Liver (tissue), 9 donors: ENCODE measurements around the gene WHRN. TPM values are rescaled to one million over a fixed set of nuclear protein-coding genes. Genes with fewer than 3 reads are reported as not detected.

ENCODE experiments used
- DNase-seq: peaks from one replicate; pipeline ENCODE4 v3.0.0-alpha.2; 2017; ENCODE audit warnings: low spot score
- H3K27ac ChIP-seq, 2 donors: one replicate each; pipeline ENCODE4 v1.7.0; 2013; ENCODE audit warnings: inconsistent platforms in 2 of 2, low read length in 2 of 2, control low read depth in 1 of 2, low read depth in 1 of 2, mild to moderate bottlenecking in 1 of 2
- H3K27me3 ChIP-seq, 4 donors: one replicate each; pipeline versions ENCODE4 v1.6.1 to v1.7.0; 2013; ENCODE audit warnings: low read length in 3 of 4, inconsistent platforms in 1 of 4, mild to moderate bottlenecking in 1 of 4, moderate library complexity in 1 of 4; ENCODE audit not compliant: control insufficient read depth in 4 of 4, insufficient read depth in 4 of 4
- H3K36me3 ChIP-seq, 4 donors: one replicate each; pipeline versions ENCODE4 v1.6.1 to v1.7.0; 2013; ENCODE audit warnings: low read length in 3 of 4, mild to moderate bottlenecking in 3 of 4, low read depth in 1 of 4, moderate library complexity in 1 of 4; ENCODE audit not compliant: control insufficient read depth in 4 of 4, insufficient read depth in 3 of 4
- H3K4me1 ChIP-seq, 4 donors: one replicate each; pipeline versions ENCODE4 v1.6.1 to v1.7.0; 2013; ENCODE audit warnings: low read length in 3 of 4, mild to moderate bottlenecking in 3 of 4, moderate library complexity in 1 of 4; ENCODE audit not compliant: control insufficient read depth in 4 of 4, insufficient read depth in 4 of 4
- H3K4me3 ChIP-seq, 3 donors: one replicate each; pipeline versions ENCODE4 v1.6.1 to v1.7.0; 2013; ENCODE audit warnings: low read length in 3 of 3, control low read depth in 1 of 3, low read depth in 1 of 3, mild to moderate bottlenecking in 1 of 3
- H3K9ac ChIP-seq, 2 donors: one replicate each; pipeline ENCODE4 v1.7.0; 2013; ENCODE audit warnings: low read length in 2 of 2, mild to moderate bottlenecking in 2 of 2, moderate library complexity in 2 of 2, control low read depth in 1 of 2, low read depth in 1 of 2
- H3K9me3 ChIP-seq, 4 donors: one replicate each; pipeline versions ENCODE4 v1.6.1 to v1.7.0; 2013; ENCODE audit warnings: low read length in 3 of 4; ENCODE audit not compliant: control insufficient read depth in 4 of 4
- ATF3 ChIP-seq: IDR thresholded peaks from 2 replicates; pipeline ENCODE4 v1.6.1; 2016; ENCODE audit warnings: antibody characterized with exemption
- CTCF ChIP-seq: fragments of 150-350 bp; IDR thresholded peaks from 2 replicates; pipeline ENCODE4 v1.5.1; 2017; ENCODE audit warnings: improper control_type of control experiment, low read depth, low read length; ENCODE audit not compliant: missing input control
- EGR1 ChIP-seq, 2 donors: IDR thresholded peaks; 2 replicates each; pipeline ENCODE4 v1.6.1; 2016 to 2018; ENCODE audit warnings: antibody characterized with exemption in 2 of 2, low read depth in 2 of 2
- FOXA1 ChIP-seq: IDR thresholded peaks from 2 replicates; pipeline ENCODE4 v1.6.1; 2016; ENCODE audit warnings: antibody characterized with exemption
- FOXA2 ChIP-seq: IDR thresholded peaks from 2 replicates; pipeline ENCODE4 v1.6.1; 2016; ENCODE audit warnings: antibody characterized with exemption
- GABPA ChIP-seq, 2 donors: IDR thresholded peaks in 1 of 2; conservative IDR thresholded peaks in 1 of 2; 2 replicates each; pipeline ENCODE4 v1.6.1; 2016; ENCODE audit warnings: antibody characterized with exemption in 2 of 2, mild to moderate bottlenecking in 1 of 2, moderate library complexity in 1 of 2
- HNF4A ChIP-seq, 2 donors: conservative IDR thresholded peaks; 2 replicates each; pipeline ENCODE4 v1.6.1; 2016; ENCODE audit warnings: antibody characterized with exemption in 2 of 2, mild to moderate bottlenecking in 2 of 2
- HNF4G ChIP-seq: IDR thresholded peaks from 2 replicates; pipeline ENCODE4 v1.6.1; 2016; ENCODE audit warnings: antibody characterized with exemption
- MAX ChIP-seq: IDR thresholded peaks from 2 replicates; pipeline ENCODE4 v1.6.1; 2016; ENCODE audit warnings: antibody characterized with exemption
- NR2F2 ChIP-seq: IDR thresholded peaks from 2 replicates; pipeline ENCODE4 v1.6.1; 2016; ENCODE audit warnings: antibody characterized with exemption
- RXRA ChIP-seq, 2 donors: IDR thresholded peaks; 2 replicates each; pipeline ENCODE4 v1.6.1; 2017 to 2018; ENCODE audit warnings: antibody characterized with exemption in 2 of 2, mild to moderate bottlenecking in 1 of 2
- SP1 ChIP-seq: IDR thresholded peaks from 2 replicates; pipeline ENCODE4 v1.6.1; 2018; ENCODE audit warnings: antibody characterized with exemption, mild to moderate bottlenecking
- TAF1 ChIP-seq: conservative IDR thresholded peaks from 2 replicates; pipeline ENCODE4 v1.6.1; 2016; ENCODE audit warnings: antibody characterized with exemption, mild to moderate bottlenecking
- ZBTB33 ChIP-seq: IDR thresholded peaks from 2 replicates; pipeline ENCODE4 v1.6.1; 2016; ENCODE audit warnings: antibody characterized with exemption
- WGBS: extraction: QIAGEN DNeasy Blood & Tissue Kit; methylation state at CpG from one replicate; pipeline ENCODE4 v1.1.7; 2013; 5-methylcytosine and 5-hydroxymethylcytosine counted together
- polyA plus RNA-seq, 2 donors: library from polyadenylated mRNA; stranded (reverse) in 1 of 2; unstranded in 1 of 2; fragments of 200-250 nt in 1 of 2; fragments of >200 nt in 1 of 2; fragmentation: Nextera tagmentation in 1 of 2; extraction: Ambion mirVana in 1 of 2; gene quantifications; one replicate each; pipeline versions ENCODE4 v1.2.1 to v1.2.3, GENCODE V29; 2013 to 2015
- total RNA-seq, 2 donors: library from RNA; depleted of rRNA; stranded (reverse); fragments of >200 nt; gene quantifications; one replicate each; pipeline ENCODE4 v1.2.3, GENCODE V29; 2014
- TF ChIP-seq, protein P1 (sequence below): IDR thresholded peaks from 2 replicates; pipeline ENCODE4 v1.6.1; 2016; ENCODE audit warnings: antibody characterized with exemption, mild to moderate bottlenecking
- donor health status: healthy.
- donor health status: healthy.
- donor health status: healthy.
- donor health status: healthy.
- donor health status: healthy.

Gene WHRN
- total and polyA plus RNA-seq, 4 donors = 0.42 to 1.9 (median 0.88) TPM

DNA sequence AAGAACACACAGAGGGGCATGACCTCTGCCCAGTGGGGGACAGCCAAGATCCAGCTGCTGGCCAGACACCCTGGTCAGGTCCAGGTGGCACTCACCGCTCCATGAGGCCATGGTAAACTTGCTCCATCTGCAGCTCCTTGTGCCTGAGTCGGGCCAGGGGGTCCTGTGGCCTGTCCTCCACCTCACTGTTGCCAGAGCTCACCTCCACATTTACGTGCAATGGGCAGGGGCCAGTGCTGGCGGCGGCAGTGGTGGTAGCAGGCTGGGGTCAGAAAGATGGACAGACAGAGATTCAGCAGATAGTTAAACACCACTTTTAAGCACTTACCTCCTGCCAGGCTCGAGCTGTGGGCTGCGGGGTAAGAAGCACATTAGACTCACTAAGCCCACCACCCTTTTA, 145.5 kb downstream of the WHRN start (continued):
- no peak for TF ChIP-seq ATF3
- no peak for TF ChIP-seq MAX

DNA sequence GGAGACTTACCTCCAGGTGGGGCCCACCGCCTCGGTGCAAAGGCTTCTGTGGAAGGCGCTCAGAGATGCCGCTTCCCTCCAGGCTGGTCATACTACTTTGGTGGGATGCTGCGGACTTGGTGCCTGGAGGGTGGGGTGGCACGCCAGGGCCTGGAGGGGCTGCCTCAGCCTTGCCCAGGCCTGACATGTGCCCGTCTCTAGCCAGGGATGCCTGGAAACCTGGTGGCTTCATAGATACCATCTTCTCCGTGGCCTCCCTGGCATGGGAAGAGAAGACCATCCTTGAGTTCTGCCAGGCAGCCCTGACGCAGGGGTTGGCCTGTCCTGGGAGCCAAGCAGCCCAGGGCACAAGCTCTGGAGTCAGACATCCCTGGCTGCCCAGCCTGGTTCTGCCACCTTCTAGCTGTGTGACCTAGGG, 147.4 kb downstream of the WHRN start:
- TF ChIP-seq NR2F2 (no peak), EGR1 (IDR thresholded peaks at IDR 0.05; ENCODE audit: low read depth in 2 of 2) (no peak), CTCF (no peak), SP1 (no peak), GABPA (IDR thresholded peaks at IDR 0.05 in 1 of 2, conservative IDR thresholded peaks at IDR 0.05 in 1 of 2) (no peak), FOXA2 (no peak), ATF3 (no peak)
- DNase-seq = no peak
- Histone ChIP-seq H3K27me3 (no peaks in the 10 kb centered on the region), H3K36me3 (peaks cover 15 to 68% (median 50%) of the 10 kb centered on the region in 4 donors), H3K9me3 (no peaks in the 10 kb centered on the region), H3K27ac (no peak overlapping the region), H3K9ac (no peak overlapping the region), H3K4me1 (no peaks in the 10 kb centered on the region), H3K4me3 (no peak overlapping the region)
- 96% methylated on average over 9 of the region's 9 CpGs for WGBS

- Histone ChIP-seq H3K4me3 (no peak overlapping the region), H3K27ac (no peak overlapping the region), H3K9ac (no peak overlapping the region), H3K9me3 (no peaks in the 10 kb centered on the region), H3K27me3 (no peaks in the 10 kb centered on the region), H3K4me1 (no peaks in the 10 kb centered on the region), H3K36me3 (peaks cover 15 to 69% (median 49%) of the 10 kb centered on the region in 4 donors)
- no peak for TF ChIP-seq MAX
- no peak for TF ChIP-seq FOXA2
- TF ChIP-seq, protein P1, sequence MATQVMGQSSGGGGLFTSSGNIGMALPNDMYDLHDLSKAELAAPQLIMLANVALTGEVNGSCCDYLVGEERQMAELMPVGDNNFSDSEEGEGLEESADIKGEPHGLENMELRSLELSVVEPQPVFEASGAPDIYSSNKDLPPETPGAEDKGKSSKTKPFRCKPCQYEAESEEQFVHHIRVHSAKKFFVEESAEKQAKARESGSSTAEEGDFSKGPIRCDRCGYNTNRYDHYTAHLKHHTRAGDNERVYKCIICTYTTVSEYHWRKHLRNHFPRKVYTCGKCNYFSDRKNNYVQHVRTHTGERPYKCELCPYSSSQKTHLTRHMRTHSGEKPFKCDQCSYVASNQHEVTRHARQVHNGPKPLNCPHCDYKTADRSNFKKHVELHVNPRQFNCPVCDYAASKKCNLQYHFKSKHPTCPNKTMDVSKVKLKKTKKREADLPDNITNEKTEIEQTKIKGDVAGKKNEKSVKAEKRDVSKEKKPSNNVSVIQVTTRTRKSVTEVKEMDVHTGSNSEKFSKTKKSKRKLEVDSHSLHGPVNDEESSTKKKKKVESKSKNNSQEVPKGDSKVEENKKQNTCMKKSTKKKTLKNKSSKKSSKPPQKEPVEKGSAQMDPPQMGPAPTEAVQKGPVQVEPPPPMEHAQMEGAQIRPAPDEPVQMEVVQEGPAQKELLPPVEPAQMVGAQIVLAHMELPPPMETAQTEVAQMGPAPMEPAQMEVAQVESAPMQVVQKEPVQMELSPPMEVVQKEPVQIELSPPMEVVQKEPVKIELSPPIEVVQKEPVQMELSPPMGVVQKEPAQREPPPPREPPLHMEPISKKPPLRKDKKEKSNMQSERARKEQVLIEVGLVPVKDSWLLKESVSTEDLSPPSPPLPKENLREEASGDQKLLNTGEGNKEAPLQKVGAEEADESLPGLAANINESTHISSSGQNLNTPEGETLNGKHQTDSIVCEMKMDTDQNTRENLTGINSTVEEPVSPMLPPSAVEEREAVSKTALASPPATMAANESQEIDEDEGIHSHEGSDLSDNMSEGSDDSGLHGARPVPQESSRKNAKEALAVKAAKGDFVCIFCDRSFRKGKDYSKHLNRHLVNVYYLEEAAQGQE = no peak
- TF ChIP-seq RXRA (IDR thresholded peaks at IDR 0.05) = no peak
- no peak for TF ChIP-seq SP1
- TF ChIP-seq TAF1 = no peak
- no peak for TF ChIP-seq ATF3
- no peak for TF ChIP-seq HNF4G
- no peak for TF ChIP-seq ZBTB33
- no peak for TF ChIP-seq FOXA1
- no peak for TF ChIP-seq HNF4A (conservative IDR thresholded peaks at IDR 0.05)
- DNase-seq = no peak
- WGBS = 93% methylated on average over 6 of the region's 6 CpGs
These were observed 147.9 kb downstream of the WHRN start for GRCh38 chr9:114357360-114357759.
